ENCODE data around the gene RAB22A. TPM values are rescaled to one million over a fixed set of nuclear protein-coding genes. Genes with fewer than 3 reads are reported as not detected.

RAB22A gene
- total RNA-seq, 4 donors from 2014 or later, result 14.9 to 27.9 (median 19.6) TPM

- TF ChIP-seq CTCF (IDR thresholded peaks at IDR 0.05; ENCODE audit: low read depth), result no peak
Observed at GRCh38 chr20:58416835-58417234, 107.3 kb downstream of the RAB22A start.

Other genes with a start within 250 kb of the RAB22A start
- gene ANKRD60, start 81.1 kb upstream of the RAB22A start, total RNA-seq, result not detected
- 10 to 100 TPM; 16.3 to 25.3 (median 21.0) TPM for gene VAPB, start 79.5 kb downstream of the RAB22A start, total RNA-seq
- gene APCDD1L, start 205.7 kb downstream of the RAB22A start, total RNA-seq, result under 1 TPM in 2 of 4 donors, not detected in 2; 0.17 to 0.22 TPM